Stimulated activated CD4-positive, alpha-beta T cell treated with anti-CD3 and anti-CD28 coated beads, Interleukin-15, amount 100 ng/mL, for 48 hours (primary cell): ENCODE results near the gene HSPG2.
"Not testable (repeated sequence)": the region's sequence is repeated elsewhere in the genome, so short reads cannot be mapped to it uniquely, and the experiment has no call there.

Source experiments
- DNase-seq, 2 donors: peaks; one replicate each; pipeline ENCODE4 v3.0.0-alpha.2; 2020; ENCODE audit warnings: low read depth in 2 of 2

HSPG2 gene

DNA sequence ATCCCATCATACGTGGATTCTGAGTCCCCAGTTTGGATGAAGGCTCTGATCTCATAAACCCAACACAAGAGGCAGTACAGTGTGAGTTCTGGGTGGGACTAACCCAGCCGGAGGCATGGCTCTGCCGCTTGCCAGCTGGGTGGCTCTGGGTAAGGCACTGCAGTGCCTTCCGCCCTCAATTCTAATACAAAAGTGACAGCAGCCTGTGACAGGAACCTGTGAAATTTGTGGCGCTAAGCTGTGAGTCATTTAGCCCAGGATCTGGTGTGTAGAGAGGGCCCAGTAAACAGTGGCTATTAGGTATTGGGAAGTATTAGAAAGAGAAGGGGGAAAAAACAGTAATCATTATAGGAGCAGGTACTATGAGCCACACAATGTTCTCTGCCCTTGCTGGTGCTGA is 23.3 kb downstream of the HSPG2 start:
- DNase-seq, result no peak

DNA sequence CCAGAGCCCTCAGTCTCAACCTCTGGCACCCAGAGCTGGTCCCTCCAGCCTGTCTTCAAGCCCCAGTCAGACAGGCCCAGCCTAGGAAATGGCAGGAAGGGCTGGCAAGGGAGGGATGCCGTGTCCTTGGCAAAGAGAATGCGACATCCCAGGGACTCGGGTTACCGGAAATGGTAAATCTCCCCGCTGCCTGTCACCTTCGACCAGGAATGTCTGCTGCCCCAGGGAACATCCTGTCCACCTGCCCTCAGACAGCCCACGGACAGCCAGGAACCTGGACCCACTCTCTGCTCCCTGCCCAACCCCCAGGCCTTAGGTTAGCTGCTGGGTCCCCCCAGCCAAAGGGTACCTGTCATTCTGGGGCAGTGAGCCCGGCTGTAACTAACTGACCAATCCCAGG is 23.9 kb downstream of the HSPG2 start:
- no peak for DNase-seq

DNA sequence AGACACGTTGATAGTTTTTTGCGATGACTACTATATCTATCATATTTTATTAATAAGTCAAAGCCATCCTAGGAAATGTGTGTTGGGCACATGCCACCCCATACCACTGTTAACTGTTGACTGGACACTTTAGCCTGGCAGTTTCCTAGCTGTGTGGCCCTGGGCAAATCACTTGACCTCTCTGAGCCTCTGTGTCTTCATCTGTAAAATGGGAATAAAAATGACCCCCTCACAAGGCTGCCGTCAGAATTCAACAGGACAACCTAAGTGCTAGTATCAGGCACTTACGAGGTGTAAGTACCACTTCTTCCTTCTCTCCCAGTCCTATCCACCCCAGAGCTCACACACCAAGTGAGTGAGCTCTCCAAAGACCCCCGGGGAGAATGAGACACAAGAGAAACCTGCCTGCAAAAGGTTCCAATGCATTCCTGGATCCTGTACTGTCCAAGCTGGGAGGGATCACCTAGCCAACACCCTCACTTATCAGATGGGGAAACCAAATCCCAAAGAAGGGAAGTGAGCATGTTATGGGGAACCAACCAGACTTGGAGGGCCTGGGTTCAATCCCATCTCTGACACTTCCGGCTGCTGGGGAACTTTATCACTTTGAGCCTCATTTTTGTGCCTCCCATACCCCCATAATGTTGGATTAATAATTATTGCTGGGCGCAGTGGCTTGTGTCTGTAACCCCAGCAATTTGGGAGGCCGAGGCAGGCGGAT is 24.9 kb downstream of the HSPG2 start:
- no peak for DNase-seq

DNA sequence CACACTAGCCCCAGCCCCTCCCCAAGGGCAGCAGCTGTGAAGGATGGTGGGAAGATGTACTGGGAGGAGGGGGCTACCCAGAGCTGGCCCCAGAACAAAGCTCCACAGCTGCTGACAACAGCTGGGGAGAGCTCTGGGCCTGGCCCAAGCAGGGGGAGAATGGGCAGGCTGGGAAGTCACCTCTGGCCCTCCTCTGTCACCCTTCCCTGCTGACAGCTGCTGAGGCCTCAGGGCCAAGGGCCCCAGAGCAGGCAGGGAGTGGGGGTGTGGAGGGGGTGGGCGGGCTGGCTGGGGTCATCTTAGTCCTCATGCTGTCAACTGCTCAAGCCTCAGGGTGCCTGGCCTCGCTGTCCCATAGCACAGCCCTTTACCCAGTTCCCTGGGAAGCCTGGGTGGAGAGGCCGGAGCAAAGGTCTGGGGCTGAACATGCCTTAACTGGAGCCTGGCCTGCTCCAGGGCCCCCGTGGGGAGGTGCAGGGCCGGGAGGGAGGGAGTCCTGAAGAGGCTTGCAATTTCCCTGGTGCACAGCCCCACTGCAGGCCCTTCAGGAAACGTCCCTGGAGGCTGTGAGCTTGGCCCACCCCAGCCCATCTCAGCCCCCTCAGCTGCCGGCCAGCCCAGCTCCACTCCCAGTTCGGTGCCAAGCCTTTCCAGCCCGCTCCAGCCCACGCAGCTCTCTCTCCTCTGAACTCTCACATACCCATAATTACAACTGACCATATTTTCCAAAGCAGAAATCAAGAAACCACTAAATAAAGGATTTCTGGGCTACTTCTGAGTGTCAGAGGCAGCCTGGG is 25.7 kb downstream of the HSPG2 start:
- no peak for DNase-seq

DNA sequence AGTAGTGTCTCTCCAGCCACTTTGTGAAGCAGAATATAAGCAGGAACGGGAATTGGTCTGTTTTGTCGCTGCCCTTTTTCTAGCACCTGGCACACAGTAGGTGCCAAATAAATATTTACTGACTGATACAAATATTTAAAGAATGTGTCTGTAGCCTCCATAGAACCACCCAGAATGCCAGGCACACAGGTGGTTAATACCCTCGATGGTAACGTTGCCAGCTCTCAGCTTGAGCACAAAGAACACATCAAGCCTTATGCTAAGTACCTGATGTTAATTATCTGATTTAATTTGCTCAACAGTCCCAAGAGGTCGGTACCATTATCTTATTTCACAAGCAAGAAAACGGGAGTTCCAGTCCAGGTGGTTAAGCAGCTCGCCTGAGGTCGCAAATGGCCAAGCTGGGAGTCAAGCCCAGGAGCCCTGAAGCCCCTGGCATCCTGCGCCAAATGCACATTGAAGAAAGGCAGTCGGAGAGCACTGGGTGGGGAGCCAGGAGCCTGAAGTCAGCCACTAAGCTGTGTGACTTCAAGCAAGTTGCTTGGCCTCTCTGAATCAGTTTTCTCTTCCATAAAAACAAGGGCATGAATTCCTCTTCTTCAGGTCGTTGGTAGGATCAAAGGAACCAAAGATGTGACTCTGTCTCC is 26.4 kb downstream of the HSPG2 start:
- no peak for DNase-seq

DNA sequence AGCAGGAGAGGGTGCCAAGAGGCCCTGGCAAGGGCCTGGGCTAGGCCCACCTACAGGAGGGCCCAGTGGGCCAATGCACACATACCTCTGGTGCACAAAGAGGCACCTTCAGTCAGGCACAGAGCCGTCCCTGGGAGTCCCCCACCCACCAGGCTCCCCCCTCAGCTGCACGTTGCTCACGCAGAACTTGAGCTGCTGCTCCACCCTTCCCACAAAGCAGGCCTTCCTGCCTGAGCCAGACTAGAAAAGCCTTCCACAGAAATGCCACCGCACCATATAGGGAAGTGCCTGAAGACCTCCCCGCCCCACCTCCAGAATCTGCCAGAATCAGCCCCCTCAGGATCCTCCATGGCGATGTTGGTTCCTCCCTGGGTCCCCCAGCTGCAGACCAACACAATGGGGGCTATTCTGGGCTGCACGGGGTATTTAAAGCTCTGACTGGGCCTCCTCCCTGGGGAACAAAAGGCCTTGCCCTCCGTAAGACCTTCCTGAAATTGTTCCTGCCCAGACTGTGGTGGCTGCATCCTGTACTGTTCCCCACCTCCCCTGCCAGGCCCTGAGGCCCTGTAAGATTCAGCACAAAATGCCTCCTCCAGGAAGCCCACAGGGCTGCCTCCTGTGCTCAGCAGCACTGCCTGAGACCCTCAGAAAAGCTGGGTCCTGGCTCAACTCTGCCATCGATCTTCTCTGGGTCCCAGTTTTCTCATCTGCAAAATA is 27.2 kb downstream of the HSPG2 start:
- DNase-seq, result peak; percentile 37 to 55

DNA sequence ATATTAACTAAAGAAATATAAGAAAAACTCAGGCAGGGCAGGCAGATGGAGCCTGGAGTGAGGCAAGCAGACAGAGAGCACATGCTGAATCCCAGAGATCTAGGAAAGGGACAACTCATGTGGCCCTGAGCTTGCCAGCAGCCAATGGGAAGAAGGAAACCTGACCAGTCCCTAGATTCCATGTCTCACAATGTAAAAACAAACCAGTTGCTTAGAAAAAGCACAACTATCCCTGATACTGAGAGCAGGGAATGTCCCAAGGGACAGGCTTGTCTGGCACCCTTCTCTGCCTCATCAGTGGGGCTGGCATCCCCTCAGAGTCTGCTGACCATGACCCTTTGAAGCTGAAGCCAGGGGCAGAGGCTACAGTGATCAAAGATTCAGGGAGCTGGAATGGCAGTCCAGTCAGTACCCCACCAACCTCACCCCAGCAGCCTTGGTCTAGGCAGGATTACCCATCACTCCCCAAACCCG is 27.8 kb downstream of the HSPG2 start:
- DNase-seq, result no peak

DNA sequence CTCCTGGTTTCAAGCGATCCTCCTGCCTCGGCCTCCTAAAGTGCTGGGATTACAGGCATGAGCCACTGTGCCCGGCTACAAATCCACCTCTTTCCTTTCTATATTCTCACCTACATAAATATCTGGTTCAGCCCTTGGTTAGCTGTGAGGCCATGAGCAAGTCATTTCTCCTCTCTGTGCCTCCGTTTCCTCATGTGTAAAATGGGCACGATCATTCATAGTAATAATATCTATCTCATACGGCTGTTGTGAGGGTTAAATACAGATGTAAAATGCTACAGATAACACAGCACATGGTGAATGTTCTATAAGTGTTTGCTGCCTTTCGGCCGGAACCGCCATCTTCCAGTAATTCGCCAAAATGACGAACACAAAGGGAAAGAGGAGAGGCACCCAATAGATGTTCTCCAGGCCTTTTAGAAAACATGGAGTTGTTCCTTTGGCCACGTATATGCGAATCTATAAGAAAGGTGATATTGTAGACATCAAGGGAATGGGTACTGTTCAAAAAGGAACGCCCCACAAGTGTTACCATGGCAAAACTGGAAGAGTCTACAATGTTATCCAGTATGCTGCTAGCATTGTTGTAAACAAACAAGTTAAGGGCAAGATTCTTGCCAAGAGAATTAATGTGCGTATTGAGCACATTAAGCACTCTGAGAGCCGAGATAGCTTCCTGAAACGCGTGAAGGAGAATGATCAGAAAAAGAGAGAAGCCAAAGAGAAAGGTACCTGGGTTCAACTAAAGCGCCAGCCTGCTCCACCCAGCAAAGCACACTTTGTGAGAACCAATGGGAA is 29.2 kb downstream of the HSPG2 start:
- DNase-seq, result not testable (repeated sequence)

DNA sequence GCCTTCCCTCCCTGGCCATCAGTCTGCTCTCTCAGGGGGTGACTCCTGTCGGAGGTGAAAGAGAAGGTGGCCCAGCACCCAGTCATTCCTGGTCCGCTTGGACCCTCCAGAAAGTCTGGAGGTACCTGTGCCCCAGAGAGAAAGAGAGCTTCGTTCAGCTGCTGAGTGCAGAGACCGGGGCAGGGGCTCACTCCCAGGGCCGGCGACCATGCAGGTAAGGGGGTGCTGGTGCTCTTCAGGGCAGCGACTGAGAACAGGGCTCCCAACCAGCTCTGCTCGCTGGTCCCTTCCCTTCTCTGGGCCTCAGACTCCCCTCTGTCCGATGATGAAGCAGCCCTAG is 30.1 kb downstream of the HSPG2 start:
- DNase-seq, result no peak

DNA sequence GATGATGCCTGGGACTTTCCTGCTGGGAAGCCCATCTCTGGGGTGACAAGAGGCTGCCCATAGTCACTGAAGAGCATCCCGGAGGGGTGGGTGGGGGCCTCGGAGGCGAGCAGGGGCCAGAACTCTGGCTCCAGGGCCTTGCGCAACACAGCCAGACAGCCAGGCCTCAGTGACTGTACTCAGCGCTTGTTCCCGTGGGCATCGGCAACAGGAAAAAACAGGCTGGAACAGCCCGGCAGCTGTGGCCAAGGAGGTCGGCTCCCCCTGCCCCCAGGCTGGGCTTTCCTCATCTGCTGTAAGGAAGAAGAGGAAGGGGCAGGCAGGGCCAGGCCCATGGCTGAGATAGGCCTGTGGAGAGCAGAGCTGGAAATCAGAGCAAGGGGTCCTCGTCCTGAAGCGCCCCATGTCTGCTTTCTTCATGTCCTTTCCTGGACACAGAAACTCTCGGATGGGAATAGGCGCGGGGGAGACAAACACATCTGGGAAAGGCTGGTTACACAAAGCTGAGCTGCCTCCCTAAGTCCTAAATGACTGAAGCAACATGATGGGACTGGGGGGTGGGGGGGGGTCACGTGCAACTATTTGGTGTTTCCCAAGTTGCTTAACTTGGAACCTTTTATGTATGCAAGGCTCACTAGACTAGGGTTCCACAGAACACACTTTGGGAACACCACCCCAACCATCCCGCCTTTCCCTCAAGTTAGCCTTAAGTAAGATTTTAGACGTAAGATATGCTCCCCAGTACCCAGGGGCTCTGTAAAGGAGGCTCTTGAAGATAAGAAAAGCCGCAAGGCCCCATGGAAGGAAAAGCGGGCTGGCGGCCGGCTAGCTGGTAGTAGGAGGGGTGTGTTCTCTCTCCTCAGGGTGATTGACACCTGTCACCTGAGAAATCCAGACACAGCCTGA is 30.7 kb downstream of the HSPG2 start:
- DNase-seq, result no peak

DNA sequence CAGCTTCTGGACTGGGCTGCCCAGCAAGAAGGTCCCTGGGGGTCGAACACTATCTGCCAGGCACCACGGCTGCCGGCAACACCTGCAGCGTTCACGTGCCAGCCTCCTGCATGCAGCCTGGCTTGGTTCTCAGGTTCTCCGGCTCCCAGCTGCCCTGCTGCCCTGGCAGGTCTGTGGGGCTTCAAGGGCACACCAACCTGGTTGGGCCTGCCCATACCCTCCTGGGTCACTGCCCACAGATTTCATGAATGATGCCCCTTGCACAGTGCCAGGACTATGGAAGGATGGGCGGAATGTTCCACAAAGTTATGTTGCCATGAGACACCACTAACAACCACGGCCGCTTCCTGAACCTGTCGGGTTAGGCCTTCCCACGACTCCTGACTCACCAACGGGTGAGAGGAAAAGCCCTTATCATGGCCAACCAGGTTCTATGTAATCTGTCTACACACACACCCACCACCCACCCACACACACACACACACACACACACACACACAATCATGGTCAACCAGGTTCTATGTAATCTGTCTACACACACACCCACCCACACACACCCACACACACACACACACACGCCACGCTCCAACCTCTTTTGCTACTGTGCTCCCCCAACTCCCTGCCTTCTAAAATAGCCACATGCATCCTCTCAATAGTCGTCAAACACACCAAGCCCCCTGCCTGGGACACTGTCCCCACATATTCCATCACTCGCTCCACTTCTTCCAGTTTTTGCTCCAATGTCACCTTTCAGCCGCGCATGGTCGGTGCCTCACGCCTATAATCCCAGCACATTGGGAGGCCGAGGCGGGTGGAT is 32.2 kb downstream of the HSPG2 start:
- peak in 1 of 2 donors; percentile 20 for DNase-seq

DNA sequence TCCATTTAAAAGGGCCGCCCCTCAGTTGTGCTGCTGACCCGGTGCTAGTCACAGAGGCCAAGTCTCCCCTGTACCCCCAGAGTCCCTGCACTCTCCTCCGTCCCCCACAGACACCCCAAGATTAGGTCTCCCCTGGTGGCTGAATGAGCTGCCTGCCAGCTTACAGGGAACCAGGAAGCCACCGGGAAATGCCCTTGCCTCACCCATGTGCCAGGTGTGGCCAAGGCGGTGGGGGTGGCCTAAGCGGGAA is 32.7 kb downstream of the HSPG2 start:
- DNase-seq, result no peak

DNA sequence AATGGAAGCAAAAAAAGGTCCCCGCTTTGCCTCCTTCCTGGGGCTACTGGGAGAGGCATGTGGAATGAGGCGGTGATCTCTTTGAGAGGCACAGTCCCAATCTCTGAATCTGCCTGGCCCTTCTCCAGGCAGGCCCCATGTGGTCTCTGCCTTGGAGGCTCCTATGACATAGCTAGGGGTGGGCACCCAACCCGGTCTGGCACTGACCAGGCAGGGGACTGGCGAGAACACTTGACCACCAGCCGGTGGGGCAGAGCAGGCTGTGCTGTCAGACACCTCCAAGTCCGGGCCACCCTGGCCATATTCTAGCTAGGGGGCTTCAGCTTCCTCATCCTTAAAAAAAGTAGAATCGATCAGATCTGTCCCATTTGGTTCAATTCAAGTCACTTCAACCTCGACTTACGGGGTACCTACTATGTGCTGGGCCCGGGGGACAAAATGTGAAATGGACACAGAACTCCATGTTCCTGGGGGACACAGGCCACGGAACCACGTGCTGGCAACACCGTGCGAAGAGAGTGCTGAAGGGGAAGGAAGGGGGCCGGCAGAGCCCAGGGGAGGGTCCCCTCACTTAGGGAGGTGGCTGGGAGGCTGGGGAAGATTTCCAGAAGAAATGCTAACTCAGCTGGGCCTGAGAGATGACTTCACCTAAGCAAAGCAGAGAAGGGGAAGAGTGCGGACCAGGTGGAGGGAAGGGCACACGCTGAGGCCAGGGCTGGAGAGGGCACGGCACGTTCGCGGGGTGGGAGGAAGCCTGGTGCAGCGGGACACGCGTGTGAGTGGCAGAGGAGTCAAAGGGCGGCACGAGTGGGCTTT is 33.3 kb downstream of the HSPG2 start:
- no peak for DNase-seq

DNA sequence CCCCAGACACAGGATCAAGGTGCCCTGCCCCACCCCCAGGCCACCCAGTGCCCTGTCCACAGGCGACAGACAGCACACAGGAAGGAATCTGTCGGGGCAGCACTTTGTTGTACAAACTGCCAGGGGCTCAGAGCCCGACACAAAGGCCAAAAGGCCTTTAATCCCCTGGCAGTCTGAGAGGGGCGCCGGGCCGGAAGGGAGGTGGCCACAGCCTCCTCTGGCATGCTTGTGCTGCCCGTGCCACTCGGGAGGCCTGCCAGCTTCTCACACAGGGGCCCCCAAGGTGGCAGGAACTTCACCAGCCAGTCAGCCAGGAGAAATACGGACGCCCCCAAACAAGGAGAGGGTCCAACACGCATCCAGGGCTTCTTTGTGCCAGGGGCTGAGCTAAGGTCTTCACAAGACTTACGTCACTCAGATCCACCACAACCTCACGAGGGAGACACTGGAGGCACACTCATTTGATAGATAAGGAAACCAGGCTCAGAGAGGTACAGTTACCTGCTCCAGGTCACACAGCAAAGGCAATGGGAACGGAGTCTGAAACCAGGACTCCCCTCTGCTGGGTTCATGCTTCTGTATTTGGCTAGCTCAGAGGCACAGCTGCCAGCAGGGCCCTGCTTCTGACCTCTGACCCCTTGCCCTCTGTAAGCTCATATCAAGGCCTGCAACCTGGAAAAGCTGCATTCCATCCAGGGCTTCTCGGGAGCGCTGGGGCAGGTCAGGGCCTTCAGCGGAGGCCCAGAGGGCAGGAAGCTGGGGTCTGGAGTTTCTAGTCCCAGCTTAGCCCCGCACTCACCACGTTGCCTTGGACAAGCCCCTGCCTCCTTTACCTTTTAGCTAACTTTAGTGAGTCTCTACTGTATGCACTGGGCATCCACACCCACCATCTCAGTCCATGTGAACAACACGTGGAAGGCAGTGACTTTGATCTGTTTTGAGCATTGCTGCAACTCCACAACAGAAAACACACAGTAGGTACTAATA is 34.8 kb downstream of the HSPG2 start:
- DNase-seq, result no peak

DNA sequence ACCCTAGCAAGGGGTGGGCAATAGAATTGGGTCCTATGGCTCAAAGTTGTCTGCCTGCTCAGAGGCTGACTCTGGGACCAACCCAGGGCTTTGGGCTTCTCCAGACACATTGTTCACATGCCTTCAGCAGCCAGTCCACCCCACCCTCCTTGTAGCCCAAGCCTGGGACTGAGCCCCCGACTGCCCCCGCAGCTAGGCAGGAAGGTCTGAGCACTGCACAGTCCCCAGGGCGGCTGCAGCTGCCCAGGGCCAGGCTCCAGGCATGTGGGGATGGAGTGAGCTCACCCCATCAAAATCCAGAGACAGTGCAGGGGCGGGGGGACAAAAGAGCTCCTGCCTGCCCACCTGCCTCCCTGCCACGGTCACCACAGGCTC is 35.6 kb downstream of the HSPG2 start:
- DNase-seq, result no peak

DNA sequence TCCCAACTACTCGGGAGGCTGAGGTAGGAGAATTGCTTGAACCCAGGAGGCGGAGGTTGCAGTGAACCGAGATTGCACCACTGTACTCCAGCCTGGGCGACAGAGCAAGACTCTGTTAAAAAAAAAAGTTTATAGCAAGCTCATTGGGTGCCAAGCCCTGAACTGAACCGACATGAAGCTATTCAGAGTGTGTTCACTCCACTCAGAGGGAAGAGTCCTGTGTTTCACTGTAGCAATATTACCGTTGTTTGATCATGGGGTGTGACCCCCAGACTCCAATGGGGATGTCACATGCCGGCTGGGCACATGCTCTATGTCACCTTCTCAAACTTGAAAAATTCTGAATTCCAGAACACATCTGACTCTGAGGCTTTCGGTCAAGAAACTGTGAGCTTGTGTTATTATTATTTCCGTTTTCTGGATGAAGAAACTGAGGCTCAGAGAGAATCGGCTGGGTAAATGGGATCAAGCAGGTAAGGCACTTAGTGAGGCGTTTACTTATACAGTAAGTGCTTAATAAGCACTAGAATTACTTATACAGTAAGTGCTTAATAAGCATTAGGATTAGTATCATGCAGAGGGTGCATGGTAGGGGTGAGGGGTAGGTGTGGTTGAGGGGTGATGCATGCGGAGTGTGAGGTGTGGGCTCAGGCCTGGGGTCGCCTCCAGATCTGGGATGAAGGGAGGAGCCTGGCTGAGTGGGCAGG is 36.2 kb downstream of the HSPG2 start:
- no peak for DNase-seq

DNA sequence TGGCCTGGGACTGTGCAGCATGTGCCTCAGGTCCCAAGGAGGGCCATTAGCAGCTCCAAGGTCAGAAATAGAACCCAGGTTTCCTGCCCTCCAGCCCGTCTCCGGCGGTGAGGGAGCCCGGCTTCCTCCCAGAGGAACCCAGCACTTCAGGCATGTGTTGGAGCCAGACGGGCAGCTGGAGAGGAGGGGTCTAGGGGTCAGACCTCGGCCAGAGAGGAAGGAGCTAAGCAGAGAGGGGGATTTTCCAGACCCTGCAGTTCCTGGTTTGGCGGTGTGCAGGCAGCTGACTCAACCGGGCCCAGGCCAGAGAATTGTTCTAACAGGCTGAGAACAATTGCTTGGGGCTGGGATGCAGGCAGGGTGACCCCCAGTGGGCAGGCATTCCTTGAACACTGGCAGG is 37.1 kb downstream of the HSPG2 start:
- no peak for DNase-seq
